HCT116 (cell line): Measurements from ENCODE around the gene FKBP5. TPM values are rescaled to one million over a fixed set of nuclear protein-coding genes. Genes with fewer than 3 reads are reported as not detected.

ENCODE experiments used
- ATAC-seq: fragments of 200-7000 bp; cut with Tn5 transposase; 2 replicates; pipeline ENCODE4 v1.9.1; 2020; ENCODE audit warnings: mild to moderate bottlenecking, moderate library complexity
- BruUV-seq: library from RNA; stranded (reverse); fragments of 400-500 nt; replicated peaks from 2 replicates; lab custom pipeline; 2021; lab: Mats Ljungman, UMichigan
- CTCF ChIA-PET: fragments of 300-600 bp; sonication (Branson Sonifier 250); formaldehyde crosslinking; loops from one replicate; lab custom pipeline; 2021; ENCODE audit warnings: antibody characterized with exemption; lab: Charles Lee
- POLR2A ChIA-PET: fragments of 300-600, 350-600 bp; sonication (Branson Sonifier 250); formaldehyde crosslinking; loops from one replicate; lab custom pipeline; 2021; ENCODE audit warnings: antibody characterized with exemption; lab: Charles Lee
- RAD21 ChIA-PET, 2 experiments: fragments of 300-600 bp; sonication (Branson Sonifier 250); formaldehyde crosslinking; loops; one replicate each; lab custom pipeline; 2023; ENCODE audit warnings: low total read pairs in 2 of 2; ENCODE audit not compliant: uncharacterized antibody in 2 of 2, unreplicated experiment in 2 of 2, low non-redundant PET in 1 of 2; lab: Charles Lee
- DNase-seq: peaks from one replicate; pipeline ENCODE4 v3.0.0-alpha.2; 2010; ENCODE audit warnings: low read depth, low spot score
- H2AFZ ChIP-seq: fragments of 200-600 bp; shearing (Covaris generic), sonication (generic); 2 replicates; pipeline ENCODE4 v1.6.1; 2017; ENCODE audit warnings: low read depth, mixed run types, mixed read lengths, antibody characterized with exemption, low read length; ENCODE audit not compliant: poor library complexity, severe bottlenecking
- H3K27ac ChIP-seq: 2 replicates; pipeline ENCODE4 v1.5.1; 2012; ENCODE audit warnings: low read depth, low read length
- H3K27me3 ChIP-seq: fragments of 200-600 bp; sonication (generic); 2 replicates; pipeline ENCODE4 v1.6.1; 2016; ENCODE audit warnings: mixed run types, low read length, mixed read lengths; ENCODE audit not compliant: insufficient read depth
- H3K36me3 ChIP-seq, 2 experiments: fragments of 200-500 bp in 1 of 2; fragments of 200-600 bp in 1 of 2; sonication (Bioruptor generic) in 1 of 2; sonication (generic) in 1 of 2; 2 replicates each; pipeline versions ENCODE4 v1.5.1 to v1.6.1; 2014 to 2016; ENCODE audit warnings: low read length in 2 of 2, inconsistent platforms in 1 of 2, mixed read lengths in 1 of 2, mixed run types in 1 of 2; ENCODE audit not compliant: insufficient read depth in 2 of 2, control insufficient read depth in 1 of 2
- H3K4me1 ChIP-seq, 2 experiments: fragments of 200-600 bp in 1 of 2; sonication (generic) in 1 of 2; 2 replicates each; pipeline versions ENCODE4 v1.5.1 to v1.6.1; 2012 to 2017; ENCODE audit warnings: low read length in 2 of 2, inconsistent platforms in 1 of 2, mild to moderate bottlenecking in 1 of 2, mixed read lengths in 1 of 2, mixed run types in 1 of 2, moderate library complexity in 1 of 2; ENCODE audit not compliant: insufficient read depth in 2 of 2, control insufficient read depth in 1 of 2
- H3K4me2 ChIP-seq: fragments of 200-600 bp; sonication (generic); 2 replicates; pipeline ENCODE4 v1.6.1; 2017; ENCODE audit warnings: mixed run types, low read length, mixed read lengths
- H3K4me3 ChIP-seq, 2 experiments: fragments of 200-600 bp in 1 of 2; sonication (generic) in 1 of 2; replicated peaks in 1 of 2; 2 replicates each; pipeline ENCODE4 v1.5.1; 2011 to 2016; ENCODE audit warnings: low read length in 2 of 2, control low read depth in 1 of 2, low read depth in 1 of 2, mild to moderate bottlenecking in 1 of 2, mixed read lengths in 1 of 2, mixed run types in 1 of 2
- H3K79me2 ChIP-seq: fragments of 200-600 bp; sonication (generic); 2 replicates; pipeline ENCODE4 v1.6.1; 2017; ENCODE audit warnings: mild to moderate bottlenecking, mixed run types, low read length, moderate library complexity, mixed read lengths; ENCODE audit not compliant: insufficient read depth
- H3K9ac ChIP-seq: fragments of 200-600 bp; sonication (generic); 2 replicates; pipeline ENCODE4 v1.6.1; 2016; ENCODE audit warnings: low read length, mixed read lengths
- H3K9me2 ChIP-seq: fragments of 200-600 bp; sonication (generic), shearing (Covaris generic); 2 replicates; pipeline ENCODE4 v1.6.1; 2017; ENCODE audit warnings: mixed run types, mild to moderate bottlenecking, moderate library complexity; ENCODE audit not compliant: insufficient read depth
- H3K9me3 ChIP-seq, 2 experiments: fragments of 200-500 bp in 1 of 2; fragments of 200-600 bp in 1 of 2; sonication (Bioruptor generic) in 1 of 2; sonication (generic) in 1 of 2; 2 replicates each; pipeline ENCODE4 v1.6.1; 2014 to 2017; ENCODE audit warnings: low read length in 2 of 2, mixed read lengths in 2 of 2, inconsistent platforms in 1 of 2, low read depth in 1 of 2, mild to moderate bottlenecking in 1 of 2, mixed run types in 1 of 2, moderate library complexity in 1 of 2; ENCODE audit not compliant: control insufficient read depth in 1 of 2, insufficient read depth in 1 of 2
- H4K20me1 ChIP-seq: fragments of 200-600 bp; sonication (generic), shearing (Covaris generic); 2 replicates; pipeline ENCODE4 v1.6.1; 2017; ENCODE audit warnings: mixed run types, mild to moderate bottlenecking, moderate library complexity; ENCODE audit not compliant: insufficient read depth
- CEBPB ChIP-seq: IDR thresholded peaks from 2 replicates; pipeline ENCODE4 v1.6.1; 2012; ENCODE audit warnings: low read depth
- CTCF ChIP-seq, 3 experiments: fragments of 200-600 bp in 1 of 3; sonication (generic) in 1 of 3; IDR thresholded peaks in 2 of 3; conservative IDR thresholded peaks in 1 of 3; 2 replicates each; pipeline ENCODE4 v1.5.1; 2012 to 2017; ENCODE audit warnings: low read depth in 2 of 3, low read length in 2 of 3, antibody characterized with exemption in 1 of 3, borderline replicate concordance in 1 of 3, control low read depth in 1 of 3, mild to moderate bottlenecking in 1 of 3, mixed read lengths in 1 of 3, mixed run types in 1 of 3, moderate library complexity in 1 of 3; ENCODE audit not compliant: insufficient read depth in 1 of 3
- EGR1 ChIP-seq: IDR thresholded peaks from 2 replicates; pipeline ENCODE4 v1.6.1; 2012; ENCODE audit warnings: low read depth
- EZH2 ChIP-seq: fragments of 200-600 bp; sonication (generic); IDR thresholded peaks from 2 replicates; pipeline ENCODE4 v1.6.1; 2017; ENCODE audit warnings: antibody characterized with exemption, mixed run types
- EZH2phosphoT487 ChIP-seq: fragments of 200-600 bp; IDR thresholded peaks from 2 replicates; pipeline ENCODE4 v1.6.1; 2018; ENCODE audit warnings: antibody characterized with exemption, borderline replicate concordance
- FOSL1 ChIP-seq: IDR thresholded peaks from 2 replicates; pipeline ENCODE4 v1.6.1; 2012; ENCODE audit warnings: low read depth
- POLR2AphosphoS5 ChIP-seq: IDR thresholded peaks from 2 replicates; pipeline ENCODE4 v1.6.1; 2011; ENCODE audit warnings: mild to moderate bottlenecking, low read depth, low read length, moderate library complexity
- RAD21 ChIP-seq: IDR thresholded peaks from 2 replicates; pipeline ENCODE4 v1.6.1; 2012; ENCODE audit warnings: low read depth, mild to moderate bottlenecking
- SP1 ChIP-seq: IDR thresholded peaks from 2 replicates; pipeline ENCODE4 v1.6.1; 2012; ENCODE audit warnings: low read depth
- TCF7L2 ChIP-seq: IDR thresholded peaks from 2 replicates; pipeline ENCODE4 v1.7.0; 2011; ENCODE audit warnings: borderline replicate concordance, inconsistent platforms; ENCODE audit not compliant: insufficient read depth, insufficient read length; ENCODE audit errors: extremely low read depth
- ZFX ChIP-seq: fragments of 450-650 bp; IDR thresholded peaks from 2 replicates; pipeline ENCODE4 v1.6.1; 2017
- ZNF274 ChIP-seq: fragments of 200-500 bp; sonication (Bioruptor generic); IDR thresholded peaks from 2 replicates; pipeline ENCODE4 v1.6.1; 2014; ENCODE audit warnings: mild to moderate bottlenecking, low read depth, low read length, inconsistent platforms
- intact Hi-C: fragments of 100-400 bp; cut with micrococcal nuclease; formaldehyde crosslinking; loops from 2 replicates; pipeline ENCODE4 v1.10.0; 2022
- total RNA-seq: library from RNA; stranded (reverse); gene quantifications from one replicate; pipeline ENCODE4 v1.2.1, GENCODE V29; 2021; ENCODE audit not compliant: unreplicated experiment
- TF ChIP-seq, protein P1 (sequence below): IDR thresholded peaks from 2 replicates; pipeline ENCODE4 v1.6.1; 2011; ENCODE audit warnings: mild to moderate bottlenecking, low read length, moderate library complexity; ENCODE audit not compliant: insufficient replicate concordance; ENCODE audit errors: extremely low read depth

Gene FKBP5
- total RNA-seq, 1 experiment from 2014 or later: 50.3 TPM

DNA sequence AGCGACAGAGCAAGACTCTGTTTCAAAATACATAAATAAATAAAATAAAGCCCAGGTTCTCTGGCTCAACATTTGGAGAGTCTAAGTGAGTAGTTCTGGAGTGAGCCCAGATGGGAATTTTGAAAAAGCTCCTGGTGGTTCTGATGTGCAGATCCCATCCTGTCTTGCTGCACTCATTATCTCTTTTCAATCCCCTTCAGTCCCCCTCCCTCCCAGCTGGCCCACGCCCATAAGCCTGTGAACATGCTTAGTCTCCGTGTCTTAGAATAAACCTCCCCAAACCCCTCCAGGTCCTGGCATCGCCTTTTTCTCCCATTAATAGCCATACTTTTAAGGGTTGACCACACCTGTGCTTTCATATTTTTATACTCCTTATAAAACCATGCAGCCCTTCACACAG lies 156.6 kb downstream of the FKBP5 start:
- H3K4me3 ChIP-seq: no peak overlapping the region
- H3K27me3 ChIP-seq: no peaks in the 10 kb centered on the region
- CTCF ChIA-PET: interaction anchor here (1.0 to 3.2 kb wide), 2 partner anchors 9 to 20 kb away, joined by 3 to 20 read pairs; no protein-coding TSS in a partner anchor

More for the DNA sequence above, 156.6 kb downstream of the FKBP5 start:
- Histone ChIP-seq H3K27ac (no peak overlapping the region), H3K9me3 (no peaks in the 10 kb centered on the region), H3K4me2 (no peak overlapping the region), H4K20me1 (no peaks in the 10 kb centered on the region), H2AFZ (no peak overlapping the region), H3K4me1 (no peaks in the 10 kb centered on the region), H3K36me3 (no peaks in the 10 kb centered on the region), H3K9ac (no peak overlapping the region), H3K79me2 (no peaks in the 10 kb centered on the region), H3K9me2 (no peaks in the 10 kb centered on the region)
- ChIA-PET RAD21 (no interaction called here), POLR2A (no interaction called here)
- TF ChIP-seq ZNF274 (no peak), EZH2phosphoT487 (no peak), EZH2 (no peak), SP1 (no peak), TCF7L2 (no peak), POLR2AphosphoS5 (no peak), CTCF (IDR thresholded peaks at IDR 0.05 in 2 of 3, conservative IDR thresholded peaks at IDR 0.05 in 1 of 3; ENCODE audit: borderline replicate concordance in 1 of 3, insufficient read depth in 1 of 3, low read depth in 2 of 3, low read length in 2 of 3) (no peak), CEBPB (no peak), FOSL1 (no peak), EGR1 (no peak), ZFX (no peak), RAD21 (no peak)
- TF ChIP-seq, protein P1, sequence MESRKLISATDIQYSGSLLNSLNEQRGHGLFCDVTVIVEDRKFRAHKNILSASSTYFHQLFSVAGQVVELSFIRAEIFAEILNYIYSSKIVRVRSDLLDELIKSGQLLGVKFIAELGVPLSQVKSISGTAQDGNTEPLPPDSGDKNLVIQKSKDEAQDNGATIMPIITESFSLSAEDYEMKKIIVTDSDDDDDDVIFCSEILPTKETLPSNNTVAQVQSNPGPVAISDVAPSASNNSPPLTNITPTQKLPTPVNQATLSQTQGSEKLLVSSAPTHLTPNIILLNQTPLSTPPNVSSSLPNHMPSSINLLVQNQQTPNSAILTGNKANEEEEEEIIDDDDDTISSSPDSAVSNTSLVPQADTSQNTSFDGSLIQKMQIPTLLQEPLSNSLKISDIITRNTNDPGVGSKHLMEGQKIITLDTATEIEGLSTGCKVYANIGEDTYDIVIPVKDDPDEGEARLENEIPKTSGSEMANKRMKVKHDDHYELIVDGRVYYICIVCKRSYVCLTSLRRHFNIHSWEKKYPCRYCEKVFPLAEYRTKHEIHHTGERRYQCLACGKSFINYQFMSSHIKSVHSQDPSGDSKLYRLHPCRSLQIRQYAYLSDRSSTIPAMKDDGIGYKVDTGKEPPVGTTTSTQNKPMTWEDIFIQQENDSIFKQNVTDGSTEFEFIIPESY: no peak
- BruUV-seq: no TSS peak
- DNase-seq (no peak), ATAC-seq (no peak)
- intact Hi-C loops: no loop called here
